H9 (cell line): ENCODE measurements around the gene PDGFRB. TPM values are rescaled to one million over a fixed set of nuclear protein-coding genes. Genes with fewer than 3 reads are reported as not detected.

Source experiments
- DNase-seq: peaks from one replicate; pipeline ENCODE4 v3.0.0-alpha.2; 2017
- H2AFZ ChIP-seq: one replicate; pipeline ENCODE4 v1.6.1; 2013; ENCODE audit warnings: mild to moderate bottlenecking, low read length, control low read depth, moderate library complexity
- H2AK5ac ChIP-seq: 2 replicates; pipeline ENCODE4 v1.6.1; 2013; ENCODE audit warnings: low read length, control low read depth, mixed read lengths; ENCODE audit not compliant: insufficient read length
- H2BK120ac ChIP-seq: one replicate; pipeline ENCODE4 v1.6.1; 2013; ENCODE audit warnings: low read depth, mild to moderate bottlenecking, low read length, control low read depth, inconsistent platforms; ENCODE audit not compliant: poor library complexity, severe bottlenecking
- H2BK12ac ChIP-seq: 2 replicates; pipeline ENCODE4 v1.6.1; 2013; ENCODE audit warnings: low read length, control low read depth, mixed read lengths, low read depth; ENCODE audit not compliant: insufficient read length
- H2BK15ac ChIP-seq: 2 replicates; pipeline ENCODE4 v1.6.1; 2013; ENCODE audit warnings: low read depth, low read length, control low read depth
- H2BK20ac ChIP-seq: one replicate; pipeline ENCODE4 v1.6.1; 2013; ENCODE audit warnings: low read depth, mild to moderate bottlenecking, low read length, control low read depth, inconsistent platforms; ENCODE audit not compliant: poor library complexity, severe bottlenecking
- H2BK5ac ChIP-seq: 2 replicates; pipeline ENCODE4 v1.6.1; 2013; ENCODE audit warnings: low read length, control low read depth, mixed read lengths; ENCODE audit not compliant: insufficient read length
- H3K14ac ChIP-seq: 2 replicates; pipeline ENCODE4 v1.6.1; 2013; ENCODE audit warnings: low read length, control low read depth; ENCODE audit not compliant: insufficient read depth
- H3K18ac ChIP-seq: 2 replicates; pipeline ENCODE4 v1.6.1; 2013; ENCODE audit warnings: low read depth, mild to moderate bottlenecking, mixed read lengths, low read length, control low read depth; ENCODE audit not compliant: insufficient read length
- H3K23ac ChIP-seq: 2 replicates; pipeline ENCODE4 v1.6.1; 2013; ENCODE audit warnings: low read length, control low read depth, mixed read lengths, low read depth; ENCODE audit not compliant: insufficient read length
- H3K23me2 ChIP-seq: 2 replicates; pipeline ENCODE4 v1.6.1; 2013; ENCODE audit warnings: low read depth, mild to moderate bottlenecking, mixed read lengths, low read length, control low read depth; ENCODE audit not compliant: insufficient read length, poor library complexity, severe bottlenecking
- H3K27ac ChIP-seq: 2 replicates; pipeline ENCODE4 v1.5.1; 2013; ENCODE audit warnings: low read length, control low read depth, mixed read lengths, low read depth; ENCODE audit not compliant: insufficient read length
- H3K27me3 ChIP-seq: 2 replicates; pipeline ENCODE4 v1.6.1; 2013; ENCODE audit warnings: low read length, control low read depth, inconsistent platforms; ENCODE audit not compliant: insufficient read depth
- H3K4ac ChIP-seq: 2 replicates; pipeline ENCODE4 v1.6.1; 2013; ENCODE audit warnings: low read depth, mild to moderate bottlenecking, control low read depth, inconsistent platforms, low read length, moderate library complexity
- H3K4me1 ChIP-seq: 2 replicates; pipeline ENCODE4 v1.6.1; 2013; ENCODE audit warnings: low read length, control low read depth, inconsistent platforms; ENCODE audit not compliant: insufficient read depth
- H3K4me2 ChIP-seq: 2 replicates; pipeline ENCODE4 v1.6.1; 2013; ENCODE audit warnings: low read length, control low read depth, mixed read lengths; ENCODE audit not compliant: insufficient read length, insufficient read depth
- H3K56ac ChIP-seq: 2 replicates; pipeline ENCODE4 v1.6.1; 2013; ENCODE audit warnings: low read depth, mild to moderate bottlenecking, mixed read lengths, low read length, control low read depth; ENCODE audit not compliant: insufficient read length
- H3K79me1 ChIP-seq: 2 replicates; pipeline ENCODE4 v1.6.1; 2013; ENCODE audit warnings: low read depth, mild to moderate bottlenecking, moderate library complexity, low read length, control low read depth, inconsistent platforms; ENCODE audit not compliant: insufficient read depth, poor library complexity, severe bottlenecking
- H3K79me2 ChIP-seq: 2 replicates; pipeline ENCODE4 v1.6.1; 2013; ENCODE audit warnings: low read length, control low read depth, inconsistent platforms; ENCODE audit not compliant: insufficient read depth
- H3K9ac ChIP-seq: 2 replicates; pipeline ENCODE4 v1.6.1; 2013; ENCODE audit warnings: low read length, control low read depth, mixed read lengths; ENCODE audit not compliant: insufficient read length; ENCODE audit errors: extremely low read depth
- H3K9me3 ChIP-seq: one replicate; pipeline ENCODE4 v1.6.1; 2013; ENCODE audit warnings: low read depth, low read length, inconsistent platforms; ENCODE audit not compliant: control insufficient read depth
- H3T11ph ChIP-seq: one replicate; pipeline ENCODE4 v1.6.1; 2013; ENCODE audit warnings: mild to moderate bottlenecking, low read length, control low read depth, inconsistent platforms
- H4K20me1 ChIP-seq: one replicate; pipeline ENCODE4 v1.6.1; 2013; ENCODE audit not compliant: control insufficient read depth, insufficient read length, insufficient read depth
- H4K5ac ChIP-seq: 2 replicates; pipeline ENCODE4 v1.6.1; 2013; ENCODE audit warnings: low read depth, mild to moderate bottlenecking, mixed read lengths, low read length, control low read depth; ENCODE audit not compliant: insufficient read length
- H4K8ac ChIP-seq: replicated peaks from 2 replicates; pipeline ENCODE4 v1.6.1; 2013; ENCODE audit warnings: low read length, control low read depth, mixed read lengths, low read depth; ENCODE audit not compliant: insufficient read length
- H4K91ac ChIP-seq: 2 replicates; pipeline ENCODE4 v1.6.1; 2013; ENCODE audit warnings: low read depth, mild to moderate bottlenecking, moderate library complexity, mixed read lengths, low read length, control low read depth; ENCODE audit not compliant: insufficient read length
- H3K27ac Mint-ChIP-seq, 3 experiments: 2 replicates in 2 of 3; 3 replicates in 1 of 3; pipeline ENCODE4 v1.8.0; 2020 to 2021; ENCODE audit warnings: mixed read lengths in 3 of 3, mild to moderate bottlenecking in 1 of 3, moderate library complexity in 1 of 3
- H3K27me3 Mint-ChIP-seq: 2 replicates; pipeline ENCODE4 v1.8.0; 2021; ENCODE audit warnings: low read depth, mild to moderate bottlenecking, moderate library complexity, mixed read lengths
- H3K36me3 Mint-ChIP-seq, 3 experiments: 2 replicates in 2 of 3; 3 replicates in 1 of 3; pipeline ENCODE4 v1.8.0; 2020 to 2021; ENCODE audit warnings: low read depth in 3 of 3, mixed read lengths in 3 of 3; ENCODE audit not compliant: insufficient read depth in 1 of 3
- H3K4me1 Mint-ChIP-seq, 2 experiments: 2 replicates each; pipeline ENCODE4 v1.8.0; 2020; ENCODE audit warnings: mixed read lengths in 2 of 2
- H3K4me3 Mint-ChIP-seq, 2 experiments: 2 replicates in 1 of 2; 3 replicates in 1 of 2; pipeline ENCODE4 v1.8.0; 2020 to 2021; ENCODE audit warnings: mild to moderate bottlenecking in 2 of 2, mixed read lengths in 2 of 2, moderate library complexity in 1 of 2
- H3K9me3 Mint-ChIP-seq, 2 experiments: 2 replicates in 1 of 2; 3 replicates in 1 of 2; pipeline ENCODE4 v1.8.0; 2020; ENCODE audit warnings: mild to moderate bottlenecking in 2 of 2, mixed read lengths in 2 of 2, moderate library complexity in 1 of 2
- WGBS: extraction: QIAGEN DNeasy Blood & Tissue Kit; methylation state at CpG from one replicate; pipeline ENCODE4 v1.1.7; 2013; ENCODE audit warnings: missing lambda C conversion rate, low lambda C conversion rate, mixed read lengths; ENCODE audit not compliant: insufficient read length; ENCODE audit errors: extremely low coverage; 5-methylcytosine and 5-hydroxymethylcytosine counted together
- total RNA-seq: library from RNA; stranded (reverse); gene quantifications from 2 replicates; pipeline ENCODE4 v1.2.1, GENCODE V29; 2021
- TF ChIP-seq, protein P1 (sequence below): fragments of 200-600 bp; sonication (generic); conservative IDR thresholded peaks from 3 replicates; pipeline ENCODE4 v1.8.0; 2021; ENCODE audit warnings: antibody characterized with exemption, mild to moderate bottlenecking

PDGFRB gene
- total RNA-seq, 1 experiment from 2014 or later: 2.2 TPM

GRCh38 chr5:150132740-150133139 lies 22.9 kb downstream of the PDGFRB start:
- peaks cover 36 to 38% of the 10 kb centered on the region in 2 experiments for H3K4me1 Mint-ChIP-seq
- no peak overlapping the region for H3K23ac ChIP-seq
- peaks cover 2% of the 10 kb centered on the region for H4K20me1 ChIP-seq
- no peaks in the 10 kb centered on the region for H3K27me3 ChIP-seq
- no peak overlapping the region for H3T11ph ChIP-seq
- H2BK5ac ChIP-seq: no peak overlapping the region
- H3K27ac ChIP-seq: no peak overlapping the region
- no peak overlapping the region for H3K27ac Mint-ChIP-seq
- H3K79me1 ChIP-seq: no peaks in the 10 kb centered on the region
- H3K9ac ChIP-seq: no peak overlapping the region
- no peak for DNase-seq
- H3K4me3 Mint-ChIP-seq: no peak overlapping the region
- no peak overlapping the region for H2AK5ac ChIP-seq
- H3K18ac ChIP-seq: no peak overlapping the region
- H4K5ac ChIP-seq: no peak overlapping the region
- H3K4ac ChIP-seq: no peak overlapping the region
- WGBS: no CpG with 5 or more reads among the region's 22 CpGs
- H2BK15ac ChIP-seq: no peak overlapping the region
- H3K4me2 ChIP-seq: no peak overlapping the region
- H3K4me1 ChIP-seq: peaks cover 6% of the 10 kb centered on the region; the same call in 1 of the 2 replicates
- no peaks in the 10 kb centered on the region; a peak in 1 of 7 replicates for H3K36me3 Mint-ChIP-seq
- H3K56ac ChIP-seq: no peak overlapping the region
- no peaks in the 10 kb centered on the region for H3K23me2 ChIP-seq
- H2BK20ac ChIP-seq: no peak overlapping the region
- H2BK120ac ChIP-seq: no peak overlapping the region
- H2AFZ ChIP-seq: no peak overlapping the region
- no peak overlapping the region for H3K14ac ChIP-seq
- peaks cover 86% of the 10 kb centered on the region for H3K27me3 Mint-ChIP-seq
- no peak overlapping the region for H4K91ac ChIP-seq
- H3K9me3 ChIP-seq: no peaks in the 10 kb centered on the region
- H2BK12ac ChIP-seq: no peak overlapping the region
- no peaks in the 10 kb centered on the region for H3K9me3 Mint-ChIP-seq
- H3K79me2 ChIP-seq: no peaks in the 10 kb centered on the region
- TF ChIP-seq, protein P1, sequence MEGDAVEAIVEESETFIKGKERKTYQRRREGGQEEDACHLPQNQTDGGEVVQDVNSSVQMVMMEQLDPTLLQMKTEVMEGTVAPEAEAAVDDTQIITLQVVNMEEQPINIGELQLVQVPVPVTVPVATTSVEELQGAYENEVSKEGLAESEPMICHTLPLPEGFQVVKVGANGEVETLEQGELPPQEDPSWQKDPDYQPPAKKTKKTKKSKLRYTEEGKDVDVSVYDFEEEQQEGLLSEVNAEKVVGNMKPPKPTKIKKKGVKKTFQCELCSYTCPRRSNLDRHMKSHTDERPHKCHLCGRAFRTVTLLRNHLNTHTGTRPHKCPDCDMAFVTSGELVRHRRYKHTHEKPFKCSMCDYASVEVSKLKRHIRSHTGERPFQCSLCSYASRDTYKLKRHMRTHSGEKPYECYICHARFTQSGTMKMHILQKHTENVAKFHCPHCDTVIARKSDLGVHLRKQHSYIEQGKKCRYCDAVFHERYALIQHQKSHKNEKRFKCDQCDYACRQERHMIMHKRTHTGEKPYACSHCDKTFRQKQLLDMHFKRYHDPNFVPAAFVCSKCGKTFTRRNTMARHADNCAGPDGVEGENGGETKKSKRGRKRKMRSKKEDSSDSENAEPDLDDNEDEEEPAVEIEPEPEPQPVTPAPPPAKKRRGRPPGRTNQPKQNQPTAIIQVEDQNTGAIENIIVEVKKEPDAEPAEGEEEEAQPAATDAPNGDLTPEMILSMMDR: no peak
- H4K8ac ChIP-seq: no peak overlapping the region
